ENCODE results near the gene HECW1.

HECW1 gene

DNA sequence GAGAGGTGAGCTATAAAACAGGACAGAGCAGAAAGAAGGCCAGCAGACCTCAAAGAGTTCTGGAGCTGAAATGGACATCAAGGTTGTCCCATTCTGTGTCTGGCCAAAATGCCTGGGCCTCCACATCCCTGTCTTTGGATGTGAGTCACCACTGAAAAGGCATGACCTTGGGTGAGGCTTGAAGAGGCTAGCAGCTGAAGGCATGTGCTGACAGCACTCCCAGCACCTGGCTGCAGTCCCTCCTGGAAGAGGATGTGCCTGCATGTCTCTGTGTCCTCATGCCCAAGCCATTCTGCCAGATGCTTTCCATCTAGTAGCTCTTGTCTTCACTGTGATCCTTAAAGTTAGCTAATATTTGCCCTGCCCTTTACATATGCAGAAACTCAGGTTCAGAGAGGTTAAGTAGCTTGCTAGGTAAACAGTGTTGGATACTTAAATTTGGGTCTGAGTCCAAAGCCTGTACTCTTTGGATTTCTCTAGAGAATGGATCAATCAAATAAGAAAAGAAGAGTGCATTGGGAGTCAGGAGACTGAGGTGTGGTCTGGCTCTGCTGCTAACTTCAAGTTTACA lies 35.8 kb downstream of the HECW1 start:
- no peak for DNase-seq (ENCODE audit: low read depth)

GRCh38 chr7:43151076-43151475 lies 38.6 kb downstream of the HECW1 start:
- no peak for DNase-seq (ENCODE audit: low read depth)

GRCh38 chr7:43152696-43153095 lies 40.2 kb downstream of the HECW1 start:
- DNase-seq (ENCODE audit: low read depth) = no peak

- DNase-seq (ENCODE audit: low read depth) = no peak
These were observed 43.2 kb downstream of the HECW1 start for GRCh38 chr7:43155636-43156035.

GRCh38 chr7:43163885-43164284 lies 51.4 kb downstream of the HECW1 start:
- no peak for DNase-seq (ENCODE audit: low read depth)

DNA sequence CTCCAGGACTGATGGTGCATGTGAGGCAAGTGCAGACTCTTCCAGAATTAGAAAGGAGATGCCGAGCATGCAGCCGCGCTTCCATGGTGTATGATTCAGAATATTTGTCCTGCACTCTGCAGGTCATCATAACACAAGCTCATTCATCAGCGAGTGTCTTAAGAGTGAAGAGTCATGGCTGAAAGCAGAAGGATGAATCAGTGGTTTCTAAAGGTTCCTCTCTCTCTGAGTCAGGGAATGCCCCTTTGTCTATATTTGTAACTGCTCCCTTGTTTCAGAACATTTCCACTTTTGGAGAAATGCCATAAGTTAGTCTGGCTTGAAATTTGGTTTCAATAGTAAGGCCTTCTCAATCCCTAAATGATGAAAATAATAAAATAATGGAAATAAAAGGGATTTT lies 52.3 kb downstream of the HECW1 start:
- DNase-seq (ENCODE audit: low read depth) = no peak

- DNase-seq (ENCODE audit: low read depth) = no peak
These were observed 54.2 kb downstream of the HECW1 start for GRCh38 chr7:43166686-43167085.

DNA sequence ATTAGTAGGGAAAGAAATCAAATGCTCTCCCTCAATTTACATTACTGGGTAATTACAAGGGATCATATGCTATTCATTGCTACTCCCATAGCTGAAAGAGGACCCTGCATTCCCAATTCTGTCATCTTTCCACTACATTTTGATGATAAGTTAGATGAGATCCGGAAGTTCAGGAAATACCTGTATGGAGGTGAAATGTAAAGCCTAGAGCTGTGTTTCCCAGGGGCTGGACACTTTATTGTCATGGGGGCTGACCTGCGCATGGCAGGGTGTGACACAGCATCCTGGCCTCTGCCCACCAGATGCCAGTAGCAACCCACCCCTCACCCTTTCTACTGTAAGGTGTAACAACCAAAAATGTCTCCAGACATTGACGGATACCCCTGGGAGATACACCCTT lies 56.6 kb downstream of the HECW1 start:
- no peak for DNase-seq (ENCODE audit: low read depth)

DNA sequence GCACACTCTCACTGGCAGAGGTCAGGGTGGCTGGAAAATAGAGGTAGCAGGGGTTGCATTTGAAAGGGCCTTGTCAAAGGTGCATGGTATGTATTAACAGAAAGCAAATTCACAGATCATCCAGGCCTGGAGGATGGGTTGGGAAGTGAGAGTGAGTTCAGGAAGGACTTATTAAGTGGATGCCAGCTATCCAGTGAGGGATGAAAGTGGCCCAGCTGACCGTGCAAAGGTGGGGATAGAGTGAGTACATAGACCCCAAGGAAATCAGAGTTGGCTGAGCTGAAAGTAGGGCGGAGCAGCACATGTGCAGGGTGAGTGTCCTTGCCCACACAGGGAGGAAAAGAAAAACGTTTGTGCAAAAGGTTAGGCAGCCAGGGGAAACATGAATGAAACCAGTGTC lies 58.1 kb downstream of the HECW1 start:
- DNase-seq (ENCODE audit: low read depth) = no peak

DNA sequence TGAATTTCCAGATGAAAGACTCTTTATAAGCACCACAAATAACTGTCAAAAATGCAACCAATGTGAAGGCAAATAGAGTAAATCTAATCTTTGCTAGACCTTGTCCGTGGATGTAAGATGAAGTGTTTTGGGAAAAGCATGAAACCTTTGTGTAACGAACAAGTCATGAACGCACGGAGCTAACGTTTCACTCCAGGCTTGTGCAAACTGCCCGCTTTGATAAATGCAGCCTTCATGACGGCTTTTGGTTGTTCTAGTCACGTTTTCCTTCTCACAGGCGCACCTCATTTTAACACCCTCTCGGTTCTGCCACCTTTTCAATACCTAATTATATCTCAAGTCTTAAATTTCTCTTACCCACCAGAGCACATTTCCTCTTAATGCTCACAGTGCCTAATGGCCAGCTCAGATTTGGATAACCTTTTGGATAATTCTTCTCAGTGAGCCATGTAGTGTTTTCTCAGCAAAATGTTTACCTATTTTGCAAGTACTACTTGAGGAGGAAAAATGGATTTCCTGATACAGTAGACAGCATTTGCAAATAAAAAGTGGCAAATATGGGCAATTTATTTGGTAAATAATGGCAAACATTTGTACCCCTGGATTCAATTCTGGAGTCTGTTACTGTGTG lies 63.2 kb downstream of the HECW1 start:
- no peak for DNase-seq (ENCODE audit: low read depth)

DNA sequence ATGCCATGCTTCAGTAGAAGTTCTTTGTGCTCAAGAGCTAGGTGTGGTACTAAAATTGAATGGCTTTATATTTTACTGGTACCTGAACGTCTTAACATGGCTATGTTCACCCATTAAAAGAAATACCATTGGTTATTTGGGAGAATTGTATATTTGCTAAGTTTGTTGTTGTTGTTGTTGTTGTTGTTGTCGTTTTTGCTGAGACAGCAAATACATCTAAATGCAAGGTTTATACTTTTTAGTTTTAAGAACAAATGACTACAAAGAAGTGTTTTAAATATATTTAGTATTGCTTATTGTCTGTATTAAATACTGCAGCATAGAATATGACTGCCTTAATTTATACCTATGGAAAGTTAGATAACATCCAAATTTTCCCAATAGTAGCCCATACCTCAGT lies 66.9 kb downstream of the HECW1 start:
- DNase-seq (ENCODE audit: low read depth) = no peak

GRCh38 chr7:43192806-43193460 lies 80.5 kb downstream of the HECW1 start:
- DNase-seq (ENCODE audit: low read depth) = no peak

GRCh38 chr7:43193893-43194292 lies 81.4 kb downstream of the HECW1 start:
- no peak for DNase-seq (ENCODE audit: low read depth)

GRCh38 chr7:43195256-43195655 lies 82.8 kb downstream of the HECW1 start:
- DNase-seq (ENCODE audit: low read depth) = no peak

GRCh38 chr7:43195768-43196167 lies 83.3 kb downstream of the HECW1 start:
- no peak for DNase-seq (ENCODE audit: low read depth)

DNA sequence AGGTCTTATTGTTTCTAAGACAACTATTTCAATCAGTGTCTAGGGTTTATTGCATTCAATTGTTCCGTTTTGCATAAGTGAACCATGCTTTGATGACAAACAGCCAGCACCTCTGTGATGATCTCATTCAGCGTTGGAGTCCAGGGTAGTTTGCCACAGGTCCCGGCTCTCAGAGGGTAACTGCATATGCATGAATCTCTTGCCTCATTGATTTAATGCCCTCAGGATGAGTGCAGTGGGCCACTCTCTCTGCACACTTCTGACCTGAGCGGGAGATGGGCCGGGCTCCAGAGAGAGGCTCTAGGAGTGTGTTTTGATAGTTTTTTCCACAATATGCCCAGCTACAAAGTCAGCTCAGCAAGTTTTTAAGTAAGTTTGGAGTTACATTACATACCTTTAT lies 83.9 kb downstream of the HECW1 start:
- DNase-seq (ENCODE audit: low read depth) = no peak

GRCh38 chr7:43198016-43198415 lies 85.6 kb downstream of the HECW1 start:
- DNase-seq (ENCODE audit: low read depth) = no peak

- DNase-seq (ENCODE audit: low read depth) = no peak
These were observed 86.2 kb downstream of the HECW1 start for GRCh38 chr7:43198599-43199090.

GRCh38 chr7:43199371-43200160 lies 87.1 kb downstream of the HECW1 start:
- no peak for DNase-seq (ENCODE audit: low read depth)

- DNase-seq (ENCODE audit: low read depth) = no peak
These were observed 89.5 kb downstream of the HECW1 start for GRCh38 chr7:43201912-43202311.

- no peak for DNase-seq (ENCODE audit: low read depth)
These were observed 91.6 kb downstream of the HECW1 start for GRCh38 chr7:43204081-43204480.

GRCh38 chr7:43205171-43205795 lies 92.8 kb downstream of the HECW1 start:
- DNase-seq (ENCODE audit: low read depth) = no peak
